Pancreas (tissue), 10 donors: Measurements from ENCODE around the gene TMED6. TPM values are rescaled to one million over a fixed set of nuclear protein-coding genes. Genes with fewer than 3 reads are reported as not detected.

Experiments
- ATAC-seq, 4 donors: fragments of 200-7000 bp; cut with Tn5 transposase; one replicate each; pipeline versions ENCODE4 v1.8.0 to v1.9.1; 2020; ENCODE audit warnings: mild to moderate bottlenecking in 4 of 4, moderate library complexity in 4 of 4
- DNase-seq, 6 donors: peaks; one replicate each; pipeline ENCODE4 v3.0.0-alpha.2; 2020
- FAIRE-seq: peaks from 2 replicates; lab custom pipeline; 2012; peaks lifted over from hg19 to GRCh38; lab: Jason Lieb, UNC
- H3K27ac ChIP-seq, 4 donors: fragments of 200-600 bp; sonication (generic); 1 replicate in 3 of 4; 2 replicates in 1 of 4; pipeline versions ENCODE4 v1.5.0 to v1.8.0; 2020
- H3K27me3 ChIP-seq, 4 donors: fragments of 200-600 bp; one replicate each; pipeline ENCODE4 v1.8.0; 2021
- H3K36me3 ChIP-seq, 3 donors: fragments of 200-600 bp; sonication (generic) in 1 of 3; one replicate each; pipeline versions ENCODE4 v1.5.0 to v1.8.0; 2020 to 2021
- H3K4me1 ChIP-seq, 3 donors: fragments of 200-600 bp; one replicate each; pipeline ENCODE4 v1.8.0; 2021
- H3K4me3 ChIP-seq, 4 donors: fragments of 200-600 bp; sonication (generic) in 2 of 4; one replicate each; pipeline versions ENCODE4 v1.5.0 to v1.8.0; 2020 to 2021
- H3K9me3 ChIP-seq, 4 donors: fragments of 200-600 bp; one replicate each; pipeline ENCODE4 v1.8.0; 2021
- WGBS, 2 donors: extraction: QIAGEN DNeasy Blood & Tissue Kit; methylation state at CpG; one replicate each; pipeline ENCODE4 v1.1.7; 2013; 5-methylcytosine and 5-hydroxymethylcytosine counted together
- intact Hi-C, 3 donors: fragments of 100-400 bp; cut with DNase I; formaldehyde crosslinking; loops; one replicate each; pipeline versions ENCODE4 v1.11.1 to v1.14.2; 2022
- polyA plus RNA-seq, 2 donors: library from polyadenylated mRNA; stranded (reverse); fragments of 200-250 nt; gene quantifications; one replicate each; pipeline ENCODE4 v1.2.3, GENCODE V29; 2013
- total RNA-seq, 6 donors: library from RNA; stranded (reverse); fragmentation: NEBNext Ultra II Directional in 4 of 6; extraction: Animal tissue kit (Norgen Biotek cat#: 25700) in 4 of 6; gene quantifications; one replicate each; pipeline versions ENCODE4 v1.2.1 to v1.2.4, GENCODE V29; 2021 to 2023
- TF ChIP-seq, protein P1 (sequence below), 4 donors: fragments of 200-600 bp; sonication (generic) in 3 of 4; IDR thresholded peaks; one replicate each; pipeline versions ENCODE4 v1.5.0 to v1.8.0; 2021; ENCODE audit warnings: antibody characterized with exemption in 4 of 4
- donor health status: healthy with polysubstance abuse.
- donor health status: DM: no; HTN: no; CAD: no; lungs with moderate emphysema.
- donor health status: DM: no; HTN: no; CAD: no.
- donor health status: control.
- donor health status: control.
- donor health status: Bipolar disorder and iron deficiency.
- donor health status: DM: yes; HTN: yes; CAD: no.
- donor health status: DM: no; HTN: no; CAD: no.
- donor health status: DM: no; HTN: no; CAD: no.
- donor health status: DM: yes; HTN: yes; CAD: no.

TMED6 gene
- total and polyA plus RNA-seq, 8 donors = 5.2 to 94.7 (median 43.6) TPM

DNA sequence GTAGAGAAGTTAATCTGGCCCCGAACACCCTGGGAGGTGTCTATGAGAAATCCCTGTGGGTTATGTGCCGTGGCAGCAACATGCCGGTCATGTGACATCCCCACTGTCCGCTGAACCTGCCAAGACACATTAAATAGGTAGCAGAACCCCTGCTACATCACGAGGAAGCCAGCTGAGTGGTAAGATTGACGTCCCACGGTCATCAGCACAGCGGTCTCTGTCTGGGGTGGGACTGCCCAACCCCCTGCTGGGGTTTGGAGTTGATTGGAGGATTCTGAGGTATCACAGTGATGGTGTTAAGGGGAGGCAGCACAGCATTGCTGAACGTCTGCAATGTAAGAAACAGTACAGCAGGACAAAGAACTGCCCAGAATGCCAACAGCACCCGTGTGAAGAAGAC lies 2.0 kb downstream of the TMED6 start:
- no peak overlapping the region for H3K27ac ChIP-seq
- peak in 1 of 6 donors; percentile 27 for DNase-seq
- no peak for ATAC-seq
- WGBS, 2 donors = 36 to 54% methylated on average over 10 of the region's 10 CpGs
- peaks cover 0 to 10% (median 0%) of the 10 kb centered on the region in 3 donors for H3K36me3 ChIP-seq
- H3K4me3 ChIP-seq = peak overlapping the region in 3 of 4 donors; percentile 35 to 50 (median 50)
- H3K27me3 ChIP-seq = no peaks in the 10 kb centered on the region
- no peak for FAIRE-seq
- intact Hi-C loops = no loop called here
- H3K9me3 ChIP-seq = no peaks in the 10 kb centered on the region
- peaks cover 7 to 15% (median 11%) of the 10 kb centered on the region in 3 donors for H3K4me1 ChIP-seq
- TF ChIP-seq, protein P1, sequence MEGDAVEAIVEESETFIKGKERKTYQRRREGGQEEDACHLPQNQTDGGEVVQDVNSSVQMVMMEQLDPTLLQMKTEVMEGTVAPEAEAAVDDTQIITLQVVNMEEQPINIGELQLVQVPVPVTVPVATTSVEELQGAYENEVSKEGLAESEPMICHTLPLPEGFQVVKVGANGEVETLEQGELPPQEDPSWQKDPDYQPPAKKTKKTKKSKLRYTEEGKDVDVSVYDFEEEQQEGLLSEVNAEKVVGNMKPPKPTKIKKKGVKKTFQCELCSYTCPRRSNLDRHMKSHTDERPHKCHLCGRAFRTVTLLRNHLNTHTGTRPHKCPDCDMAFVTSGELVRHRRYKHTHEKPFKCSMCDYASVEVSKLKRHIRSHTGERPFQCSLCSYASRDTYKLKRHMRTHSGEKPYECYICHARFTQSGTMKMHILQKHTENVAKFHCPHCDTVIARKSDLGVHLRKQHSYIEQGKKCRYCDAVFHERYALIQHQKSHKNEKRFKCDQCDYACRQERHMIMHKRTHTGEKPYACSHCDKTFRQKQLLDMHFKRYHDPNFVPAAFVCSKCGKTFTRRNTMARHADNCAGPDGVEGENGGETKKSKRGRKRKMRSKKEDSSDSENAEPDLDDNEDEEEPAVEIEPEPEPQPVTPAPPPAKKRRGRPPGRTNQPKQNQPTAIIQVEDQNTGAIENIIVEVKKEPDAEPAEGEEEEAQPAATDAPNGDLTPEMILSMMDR (IDR thresholded peaks at IDR 0.05) = no peak

DNA sequence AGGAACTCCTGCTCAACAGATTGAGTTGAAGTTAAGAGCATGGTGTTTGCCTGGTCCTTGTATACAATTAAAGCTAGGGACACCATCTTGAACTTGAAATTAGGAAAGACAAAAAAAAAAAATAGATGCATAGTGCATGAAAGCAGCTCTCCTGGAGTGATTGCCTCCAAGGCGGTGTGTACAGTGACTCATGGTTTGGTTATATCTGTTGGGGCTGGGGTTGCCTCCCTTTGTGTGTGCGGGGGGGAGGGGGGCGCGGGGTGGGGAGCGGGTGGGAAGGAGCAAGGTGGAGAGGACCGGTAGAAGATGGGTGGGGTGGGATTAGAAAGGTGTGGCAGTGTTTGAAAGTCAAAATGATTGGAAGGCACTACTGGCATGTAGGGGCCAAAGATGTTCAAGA lies 3.4 kb downstream of the TMED6 start:
- H3K27me3 ChIP-seq = no peaks in the 10 kb centered on the region
- ATAC-seq = no peak
- no peak overlapping the region for H3K4me3 ChIP-seq
- intact Hi-C loops = no loop called here
- peaks cover 0 to 10% (median 0%) of the 10 kb centered on the region in 3 donors for H3K36me3 ChIP-seq
- no peak for FAIRE-seq
- TF ChIP-seq, protein P1 (IDR thresholded peaks at IDR 0.05) = no peak
- 91 to 98% methylated on average over 6 of the region's 6 CpGs for WGBS, 2 donors
- no peaks in the 10 kb centered on the region for H3K9me3 ChIP-seq
- H3K4me1 ChIP-seq = peaks cover 7 to 15% (median 11%) of the 10 kb centered on the region in 3 donors
- no peak overlapping the region for H3K27ac ChIP-seq
- no peak for DNase-seq

DNA sequence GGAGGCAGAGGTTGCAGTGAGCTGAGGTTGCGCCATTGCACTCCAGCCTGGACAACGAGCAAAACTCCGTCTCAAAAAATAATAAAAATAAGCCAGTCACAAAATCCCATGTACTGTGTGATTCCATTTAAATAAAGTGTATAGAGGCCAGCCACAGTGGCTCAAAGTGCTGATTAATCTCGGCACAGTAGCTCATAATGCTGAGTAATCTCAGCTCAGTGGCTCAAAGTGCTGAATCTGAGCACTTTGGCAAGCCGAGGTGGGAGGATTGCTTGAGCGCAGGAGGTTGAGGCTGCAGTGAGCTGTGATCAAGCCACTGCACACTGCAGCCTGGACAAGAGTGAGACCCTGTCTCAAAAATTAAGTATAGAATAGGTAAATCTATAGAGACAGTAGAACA lies 4.9 kb downstream of the TMED6 start:
- FAIRE-seq = no peak
- Histone ChIP-seq H3K4me3 (no peak overlapping the region), H3K9me3 (no peaks in the 10 kb centered on the region), H3K4me1 (peaks cover 6 to 10% (median 7%) of the 10 kb centered on the region in 3 donors), H3K36me3 (peaks cover 0 to 10% (median 0%) of the 10 kb centered on the region in 3 donors), H3K27ac (no peak overlapping the region), H3K27me3 (no peaks in the 10 kb centered on the region)
- no peak for ATAC-seq
- no peak for DNase-seq
- TF ChIP-seq, protein P1 (IDR thresholded peaks at IDR 0.05) = no peak
- intact Hi-C loops = no loop called here
- 80 to 87% methylated on average over 6 of the region's 6 CpGs for WGBS, 2 donors

DNA sequence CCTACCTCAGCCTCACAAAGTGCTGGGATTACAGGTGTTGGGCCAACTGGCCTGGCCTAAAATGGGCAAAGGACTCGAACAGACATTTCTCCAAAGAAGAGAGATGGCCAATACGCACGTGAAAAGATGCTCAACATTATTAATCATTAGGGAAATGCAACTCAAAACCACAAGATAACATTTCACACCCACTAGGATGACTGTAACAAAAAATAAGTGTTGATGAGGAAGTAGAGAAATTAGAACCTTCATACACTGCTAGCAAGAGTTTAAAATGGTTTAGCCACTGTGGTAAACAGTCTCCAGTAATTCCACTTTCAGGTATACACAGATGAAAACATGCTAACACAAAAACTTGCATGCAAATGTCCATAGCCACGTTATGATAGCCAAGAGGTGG lies 5.7 kb downstream of the TMED6 start:
- Histone ChIP-seq H3K27me3 (no peaks in the 10 kb centered on the region), H3K27ac (no peak overlapping the region), H3K9me3 (no peaks in the 10 kb centered on the region), H3K36me3 (peaks cover 0 to 10% (median 0%) of the 10 kb centered on the region in 3 donors), H3K4me1 (peaks cover 6 to 11% (median 10%) of the 10 kb centered on the region in 3 donors), H3K4me3 (no peak overlapping the region)
- no peak for FAIRE-seq
- TF ChIP-seq, protein P1 (IDR thresholded peaks at IDR 0.05) = no peak
- DNase-seq = no peak
- ATAC-seq = no peak
- intact Hi-C loops = no loop called here
- 71 to 84% methylated on average over 4 of the region's 4 CpGs for WGBS, 2 donors

DNA sequence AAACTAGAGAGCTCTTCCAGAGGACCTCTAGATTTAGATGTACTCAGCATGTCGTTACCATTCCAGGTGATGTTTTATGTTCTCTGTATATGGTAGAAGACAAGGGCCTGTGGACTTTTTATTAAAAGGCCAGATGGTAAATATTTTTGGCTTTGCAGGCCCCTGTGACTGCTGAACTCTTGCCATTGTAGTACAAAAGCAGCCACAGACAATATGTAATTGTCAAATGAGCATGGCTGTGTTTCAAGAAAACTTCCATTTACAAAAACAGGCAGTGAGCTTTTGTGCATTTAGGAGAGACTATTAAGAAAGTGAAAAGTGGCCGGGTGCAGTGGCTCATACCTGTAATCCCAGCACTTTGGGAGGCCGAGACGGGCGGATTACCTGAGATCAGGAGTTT lies 7.4 kb downstream of the TMED6 start:
- 93 to 96% methylated on average over 5 of the region's 5 CpGs for WGBS, 2 donors
- H3K36me3 ChIP-seq = peaks cover 0 to 5% (median 0%) of the 10 kb centered on the region in 3 donors
- H3K9me3 ChIP-seq = no peaks in the 10 kb centered on the region
- ATAC-seq (no peak), FAIRE-seq (no peak), DNase-seq (no peak)
- no peaks in the 10 kb centered on the region for H3K27me3 ChIP-seq
- intact Hi-C loops = no loop called here
- no peak overlapping the region for H3K27ac ChIP-seq
- H3K4me1 ChIP-seq = peaks cover under 1 to 12% (median 8%) of the 10 kb centered on the region in 3 donors
- H3K4me3 ChIP-seq = no peak overlapping the region
- TF ChIP-seq, protein P1 (IDR thresholded peaks at IDR 0.05) = no peak
